ENCODE results near the gene CPAMD8.

The CPAMD8 gene

DNA sequence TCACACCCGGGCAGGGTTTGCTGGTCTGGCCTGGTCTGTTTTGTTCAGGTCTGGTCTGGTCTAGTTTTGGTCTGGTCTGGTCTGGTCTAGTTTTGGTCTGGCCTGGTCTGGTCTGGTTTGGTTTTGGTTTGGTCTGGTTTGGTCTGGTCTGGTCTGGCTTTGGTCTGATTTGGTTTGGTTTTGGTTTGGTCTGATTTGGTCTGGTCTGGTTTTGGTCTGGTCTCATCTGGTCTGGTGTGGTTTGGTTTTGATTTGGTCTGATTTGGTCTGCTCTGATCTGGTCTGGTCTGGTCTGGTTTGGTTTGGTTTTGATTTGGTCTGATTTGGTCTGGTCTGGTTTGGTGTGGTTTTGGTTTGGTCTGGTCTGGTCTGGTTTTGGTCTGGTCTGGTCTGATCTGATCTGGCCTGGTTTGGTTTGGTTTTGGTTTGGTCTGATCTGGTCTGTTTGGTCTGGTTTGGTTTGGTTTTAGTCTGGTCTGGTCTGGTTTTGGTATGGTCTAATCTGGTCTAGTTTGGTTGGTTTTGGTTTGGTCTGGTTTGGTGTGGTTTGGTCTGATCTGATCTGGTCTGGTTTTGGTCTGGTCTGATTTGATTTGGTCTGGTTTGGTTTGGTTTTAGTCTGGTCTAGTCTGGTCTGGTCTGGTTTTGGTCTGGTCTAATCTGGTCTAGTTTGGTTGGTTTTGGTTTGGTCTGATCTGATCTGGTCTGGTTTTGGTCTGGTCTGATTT lies 152.2 kb downstream of the CPAMD8 start:
- DNase-seq (ENCODE audit: low read depth) = no peak
- no peak for TF ChIP-seq CTCF (conservative IDR thresholded peaks at IDR 0.05; ENCODE audit: low read length)
- H3K4me3 ChIP-seq (ENCODE audit: low read length) = no peak overlapping the region

DNA sequence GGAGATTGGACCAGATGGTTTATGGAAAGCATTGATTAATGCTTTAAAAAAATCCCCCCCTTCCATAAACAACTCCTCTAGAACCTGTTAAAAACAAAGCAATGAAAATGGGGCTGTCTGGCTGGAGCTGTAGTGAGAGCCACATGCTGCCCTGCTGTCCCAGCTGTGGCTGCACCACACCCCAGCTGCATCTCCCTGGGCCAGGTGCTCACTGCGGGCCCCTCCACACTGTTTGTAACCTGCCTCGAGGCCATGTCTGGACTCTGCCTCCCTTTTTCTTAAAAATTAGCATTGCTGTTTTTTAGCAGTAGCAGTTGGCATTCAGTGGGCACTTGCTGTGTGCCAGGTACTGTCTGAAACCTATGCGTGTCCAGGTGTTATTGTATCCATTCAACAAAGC lies 153.0 kb downstream of the CPAMD8 start:
- no peak overlapping the region for H3K4me3 ChIP-seq (ENCODE audit: low read length)
- DNase-seq (ENCODE audit: low read depth) = no peak
- TF ChIP-seq CTCF (conservative IDR thresholded peaks at IDR 0.05; ENCODE audit: low read length) = no peak

DNA sequence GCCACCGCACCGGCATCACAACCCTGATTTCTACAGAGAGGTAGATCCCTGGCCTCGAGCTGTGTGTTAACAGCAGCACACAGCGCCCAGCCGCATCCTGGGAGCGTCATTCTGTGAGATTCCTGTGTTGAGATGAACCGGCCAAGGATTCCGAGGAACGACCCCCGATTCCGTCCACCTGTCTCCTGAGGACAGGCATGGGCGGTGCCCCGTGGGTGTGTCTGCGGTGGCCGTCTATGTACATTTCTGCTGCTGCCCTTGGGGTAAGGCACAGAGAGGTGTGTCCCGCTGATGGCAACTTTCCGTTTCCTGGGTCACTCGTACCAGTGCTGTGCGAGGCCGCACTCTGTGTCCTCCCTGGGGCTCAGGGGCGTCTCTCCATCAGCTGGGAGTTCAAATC lies 153.9 kb downstream of the CPAMD8 start:
- H3K4me3 ChIP-seq (ENCODE audit: low read length) = no peak overlapping the region
- DNase-seq (ENCODE audit: low read depth) = no peak
- TF ChIP-seq CTCF (conservative IDR thresholded peaks at IDR 0.05; ENCODE audit: low read length) = no peak

DNA sequence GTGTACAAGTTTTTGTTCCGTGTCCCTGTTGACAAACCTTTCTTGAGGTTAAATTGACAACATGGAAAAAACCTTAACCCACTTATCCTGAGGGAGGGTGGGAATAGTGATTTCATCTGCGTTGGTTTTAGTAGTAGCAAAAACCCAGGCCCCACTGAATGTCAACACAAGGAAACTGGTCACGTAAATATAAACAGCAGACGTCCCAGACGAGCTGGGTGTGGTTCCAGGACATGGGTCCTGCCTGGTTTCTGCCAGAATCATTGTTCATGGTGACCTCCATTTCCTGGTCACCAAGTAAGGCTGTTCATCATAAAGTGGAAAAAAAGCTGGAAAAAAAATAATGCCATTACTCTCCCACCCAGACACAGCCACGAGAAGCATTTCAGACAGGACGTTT lies 154.7 kb downstream of the CPAMD8 start:
- no peak for DNase-seq (ENCODE audit: low read depth)
- no peak overlapping the region for H3K4me3 ChIP-seq (ENCODE audit: low read length)
- no peak for TF ChIP-seq CTCF (conservative IDR thresholded peaks at IDR 0.05; ENCODE audit: low read length)

GRCh38 chr19:16869331-16869972 lies 157.2 kb downstream of the CPAMD8 start:
- no peak for TF ChIP-seq CTCF (conservative IDR thresholded peaks at IDR 0.05; ENCODE audit: low read length)
- no peak for DNase-seq (ENCODE audit: low read depth)
- H3K4me3 ChIP-seq (ENCODE audit: low read length) = no peak overlapping the region

- no peak for DNase-seq (ENCODE audit: low read depth)
- TF ChIP-seq CTCF (conservative IDR thresholded peaks at IDR 0.05; ENCODE audit: low read length) = no peak
- H3K4me3 ChIP-seq (ENCODE audit: low read length) = no peak overlapping the region
Observed at GRCh38 chr19:16868423-16869130, 158.0 kb downstream of the CPAMD8 start.
